SH-SY5Y (cell line): ENCODE measurements around the gene ARHGEF1.

Experiments used
- GATA2 ChIP-seq: IDR thresholded peaks from 2 replicates; pipeline ENCODE4 v1.6.1; 2011; ENCODE audit warnings: mild to moderate bottlenecking, low read depth, low read length
- GATA3 ChIP-seq: IDR thresholded peaks from 2 replicates; pipeline ENCODE4 v1.6.1; 2011; ENCODE audit warnings: low read depth, mild to moderate bottlenecking, low read length, moderate library complexity

ARHGEF1 gene

DNA sequence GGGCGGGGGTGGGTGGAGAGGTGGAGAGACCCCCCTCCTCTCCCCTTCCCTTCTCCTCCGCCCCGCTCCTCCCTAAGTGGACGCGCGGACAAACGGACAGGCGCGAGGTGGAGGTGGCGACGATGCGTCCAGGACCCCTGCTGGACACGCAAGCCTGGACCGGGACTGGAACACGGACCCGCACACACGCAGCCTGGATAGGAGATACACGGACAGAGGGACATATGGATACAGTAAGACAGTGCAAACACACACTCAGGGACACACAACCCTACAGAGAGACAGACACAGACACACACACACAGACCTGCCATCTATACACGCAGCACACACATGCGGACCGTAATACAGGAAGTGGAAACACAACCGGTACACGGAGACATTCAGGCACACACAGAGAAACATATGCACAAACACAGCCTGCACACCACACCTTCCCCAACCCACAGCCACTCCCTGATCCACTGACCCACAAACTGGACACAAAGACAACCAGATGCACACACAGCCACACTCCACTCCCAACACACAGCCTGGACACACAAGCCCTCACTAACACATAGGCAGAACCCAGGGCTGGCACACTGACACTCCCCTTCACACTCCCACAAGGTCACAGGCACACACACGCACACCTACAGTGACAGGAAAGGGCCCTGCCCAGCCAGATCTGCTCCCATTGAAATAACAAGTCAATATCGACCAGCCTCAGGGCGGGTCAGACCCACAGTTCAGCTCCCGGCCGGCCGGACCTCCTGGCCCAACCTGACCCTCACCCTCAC, 46.0 kb downstream of the ARHGEF1 start:
- TF ChIP-seq GATA2 (no peak), GATA3 (no peak)

DNA sequence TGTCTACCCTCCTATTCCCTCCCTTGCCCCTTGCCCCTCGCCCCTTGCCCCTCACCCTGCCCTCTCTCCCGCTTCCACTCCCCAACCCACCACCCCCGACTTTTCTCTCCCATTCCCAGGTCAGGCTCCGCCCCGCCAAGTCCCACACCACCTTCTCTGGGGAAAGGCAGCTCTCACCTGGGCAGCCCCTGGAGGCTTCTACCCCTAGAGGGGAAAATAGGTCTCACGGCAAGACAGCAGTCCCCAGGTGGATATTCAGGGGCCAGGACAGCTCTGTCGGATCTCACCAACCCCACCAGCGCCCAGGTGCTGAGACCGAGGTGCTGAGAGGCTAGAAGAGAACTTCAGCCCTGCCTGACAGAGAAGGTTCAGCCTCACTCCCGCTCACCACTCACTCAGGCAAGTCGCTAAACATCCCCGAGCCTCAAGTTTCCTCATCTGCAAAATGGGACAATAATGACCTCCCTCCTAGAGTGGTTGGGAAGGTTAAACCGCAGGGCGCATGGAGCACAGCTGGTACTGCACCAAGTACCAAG, 46.6 kb downstream of the ARHGEF1 start:
- no peak for TF ChIP-seq GATA3
- no peak for TF ChIP-seq GATA2

DNA sequence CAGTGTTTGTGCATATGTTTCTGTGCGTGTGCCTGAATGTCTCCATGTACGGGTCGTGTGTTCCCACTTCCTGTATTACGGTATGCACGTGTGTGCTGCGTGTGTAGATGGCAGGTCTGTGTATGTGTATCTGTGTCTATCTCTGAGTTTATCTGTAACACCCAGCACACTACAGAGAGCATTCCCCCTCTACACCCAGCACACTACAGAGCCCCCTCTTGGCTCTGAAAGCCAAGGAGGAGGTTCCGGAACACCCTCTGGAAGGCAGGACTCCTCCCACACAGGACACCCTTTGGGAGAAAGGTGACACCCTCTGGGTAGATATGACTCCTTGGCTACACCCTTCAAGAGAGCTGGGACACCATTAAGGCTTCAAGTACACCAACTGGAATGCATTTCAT, 47.3 kb downstream of the ARHGEF1 start:
- TF ChIP-seq GATA3, result no peak
- TF ChIP-seq GATA2, result no peak

DNA sequence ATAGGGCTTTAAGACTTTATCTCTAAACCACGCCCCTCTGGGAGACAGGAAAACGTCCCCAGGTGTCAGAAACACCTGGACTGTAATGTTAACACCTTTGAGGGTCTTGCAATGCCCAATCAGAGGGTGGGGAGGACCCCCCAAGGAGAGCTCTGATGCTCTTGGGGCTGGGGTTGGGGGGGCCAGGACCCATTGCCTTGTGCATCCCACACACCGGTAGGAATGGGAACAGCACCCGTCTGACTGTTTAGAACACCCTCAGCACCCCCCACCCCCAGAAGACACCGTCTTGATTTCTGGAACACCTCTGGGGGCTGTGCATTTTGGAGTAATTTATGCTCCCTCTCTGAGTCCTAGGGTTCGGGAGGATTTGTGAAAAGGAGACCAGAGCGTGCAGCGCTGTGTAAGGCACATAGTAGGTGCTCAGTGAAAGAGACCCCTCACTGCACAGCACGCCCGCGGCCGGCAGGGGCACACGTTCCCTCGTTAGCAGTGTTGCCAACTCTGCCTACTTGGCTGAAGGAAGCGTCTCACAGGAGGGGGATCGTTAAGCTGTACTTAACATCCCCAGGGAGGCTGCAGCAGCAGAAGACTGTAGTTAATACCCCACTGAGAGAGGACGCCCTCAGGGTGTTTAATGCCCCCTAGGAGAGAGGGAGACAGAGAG, 48.1 kb downstream of the ARHGEF1 start:
- TF ChIP-seq GATA2 (no peak), GATA3 (no peak)

DNA sequence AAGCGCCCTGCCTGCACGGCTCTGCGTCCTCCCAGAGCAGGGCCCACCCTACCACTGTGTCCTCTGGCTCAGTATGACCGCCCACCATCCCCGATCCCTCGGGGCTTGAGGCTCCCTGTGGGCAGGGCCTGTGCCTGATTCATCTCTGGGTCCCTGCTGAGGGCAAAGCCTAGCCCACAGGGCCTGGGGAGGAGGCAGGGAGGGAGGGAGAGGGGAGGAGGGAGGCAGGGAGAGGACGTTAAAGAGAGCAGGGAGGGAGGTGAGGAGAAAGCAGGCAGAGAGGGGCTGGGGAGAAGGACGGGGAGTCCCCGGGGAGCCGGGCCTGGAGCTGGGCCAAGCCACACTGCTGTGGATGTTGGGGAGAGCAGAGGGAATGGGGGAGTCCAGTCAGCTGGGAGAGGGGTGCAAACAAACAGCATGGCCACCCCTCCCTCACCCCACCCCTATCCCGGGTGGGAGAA, 49.3 kb downstream of the ARHGEF1 start:
- no peak for TF ChIP-seq GATA2
- TF ChIP-seq GATA3, result no peak

DNA sequence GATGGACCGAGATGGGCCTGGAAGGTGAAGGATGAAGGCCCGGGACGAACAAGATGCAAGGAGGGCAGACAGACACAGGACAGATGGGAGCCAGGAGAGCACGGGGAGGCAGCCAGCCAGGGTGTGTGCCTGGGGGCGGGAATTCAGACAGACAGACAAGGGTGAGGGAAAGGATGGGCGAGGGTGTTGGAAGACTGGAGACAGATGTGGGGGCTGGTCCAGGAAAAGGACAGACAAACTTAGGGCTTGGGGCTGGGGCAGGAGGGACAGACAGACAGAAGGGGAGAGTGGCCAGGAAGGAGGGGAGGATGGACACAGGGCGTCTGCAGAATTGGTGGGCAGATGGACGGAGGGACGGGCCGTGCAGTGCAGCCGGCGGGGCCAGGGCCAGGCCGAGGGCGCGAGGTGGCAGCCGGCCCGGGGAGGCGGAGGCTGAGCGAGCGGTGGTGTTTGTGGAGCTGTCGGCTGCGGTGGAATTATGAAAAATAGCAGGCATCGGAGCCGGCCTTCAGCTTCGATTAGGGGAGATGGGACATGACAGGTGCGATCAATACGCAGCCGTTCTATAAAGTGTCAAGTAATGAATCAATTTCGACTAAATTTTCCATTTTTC, 49.8 kb downstream of the ARHGEF1 start:
- TF ChIP-seq GATA3 (no peak), GATA2 (no peak)

DNA sequence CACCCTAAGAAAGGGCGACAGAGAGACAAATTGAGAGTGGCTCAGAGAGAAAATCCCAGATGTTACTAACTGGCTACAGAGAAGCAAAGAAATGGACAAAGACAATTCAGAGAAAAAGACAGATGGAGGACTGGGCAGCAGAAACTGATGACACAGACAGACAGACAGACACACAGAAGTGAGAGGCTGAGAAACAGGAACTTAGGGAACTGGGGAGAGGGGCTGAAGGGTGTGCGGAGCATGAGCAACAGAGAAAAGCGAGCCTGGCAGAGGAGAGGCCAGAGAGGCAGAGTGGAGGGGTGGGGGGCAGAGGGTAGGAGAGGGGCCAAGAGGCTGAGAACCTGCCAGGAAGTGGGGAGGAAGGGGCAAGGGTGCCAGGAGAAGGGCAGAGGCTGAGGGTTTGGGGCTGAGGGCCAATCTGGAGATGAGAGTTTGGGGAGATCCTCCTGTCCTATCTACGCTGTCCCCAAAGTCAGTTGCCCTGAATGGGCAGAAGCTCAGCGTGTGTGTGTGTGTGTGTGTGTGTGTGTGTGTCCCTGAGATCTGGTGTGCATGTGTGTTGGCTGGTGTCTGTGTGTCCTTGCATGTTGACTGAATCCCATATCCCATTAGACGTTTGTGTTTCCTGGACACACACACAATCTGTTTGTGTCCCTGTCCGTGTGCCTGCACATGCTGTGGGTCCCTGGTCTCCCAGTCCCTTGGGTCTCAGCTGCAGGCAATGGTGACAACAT, 50.9 kb downstream of the ARHGEF1 start:
- TF ChIP-seq GATA3 (no peak), GATA2 (no peak)

DNA sequence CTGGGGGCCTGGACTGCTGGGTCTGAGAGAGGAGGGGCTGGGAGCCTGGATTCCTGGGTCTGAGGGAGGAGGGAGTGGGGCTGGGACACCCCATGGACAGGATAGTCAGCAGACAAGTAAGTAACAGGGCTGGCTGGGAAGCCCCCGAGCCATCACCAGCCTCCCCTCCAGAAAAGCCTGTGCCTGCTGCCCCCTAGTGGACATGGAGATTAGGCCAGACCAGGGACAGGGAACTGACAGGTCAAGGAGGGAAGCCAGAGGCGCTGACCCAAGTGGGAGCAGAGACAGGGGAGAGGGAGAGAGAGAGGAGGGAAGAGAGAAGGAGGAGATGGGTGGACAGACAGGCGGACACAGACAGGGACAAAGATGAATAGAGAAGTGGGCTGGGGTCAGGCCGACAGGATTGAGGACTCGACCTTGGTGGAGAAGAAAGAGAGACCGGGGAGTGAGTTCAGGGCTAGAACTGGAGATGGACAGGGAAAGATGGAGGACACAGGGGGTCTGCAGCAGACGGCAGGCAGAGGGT, 51.9 kb downstream of the ARHGEF1 start:
- no peak for TF ChIP-seq GATA2
- TF ChIP-seq GATA3, result no peak

DNA sequence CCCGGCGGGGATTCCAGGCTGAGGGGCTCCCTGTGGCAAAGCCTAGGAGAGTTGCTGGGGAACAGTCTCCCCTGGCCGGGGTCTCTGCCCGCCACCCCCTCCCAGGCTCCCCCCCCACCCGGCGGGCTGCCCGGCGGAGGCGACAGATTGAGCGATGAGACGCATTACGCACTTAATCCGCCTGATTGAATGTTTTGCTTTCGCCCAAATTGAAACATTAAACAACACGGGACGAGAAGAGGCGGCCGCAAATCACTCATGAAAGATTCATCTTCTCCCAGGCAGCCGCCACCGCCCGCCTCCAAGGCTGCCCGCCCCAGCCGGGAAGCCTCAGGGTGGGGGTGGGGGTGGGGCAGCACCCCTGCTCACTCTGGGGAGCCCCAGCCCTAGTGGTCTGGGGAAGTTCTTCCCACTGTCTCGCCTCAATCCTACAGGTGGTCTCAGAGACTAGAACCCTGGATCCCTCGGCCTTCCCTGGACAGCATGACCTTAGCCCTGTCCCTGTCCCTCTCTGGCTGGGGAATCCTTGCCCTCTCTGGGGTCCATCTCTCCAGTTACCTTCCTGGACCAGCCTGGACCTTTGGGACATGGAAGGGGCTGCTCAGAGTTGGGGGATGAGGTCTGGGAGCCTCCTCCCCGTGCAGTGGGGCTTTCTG, 52.9 kb downstream of the ARHGEF1 start:
- TF ChIP-seq GATA3 (no peak), GATA2 (no peak)

DNA sequence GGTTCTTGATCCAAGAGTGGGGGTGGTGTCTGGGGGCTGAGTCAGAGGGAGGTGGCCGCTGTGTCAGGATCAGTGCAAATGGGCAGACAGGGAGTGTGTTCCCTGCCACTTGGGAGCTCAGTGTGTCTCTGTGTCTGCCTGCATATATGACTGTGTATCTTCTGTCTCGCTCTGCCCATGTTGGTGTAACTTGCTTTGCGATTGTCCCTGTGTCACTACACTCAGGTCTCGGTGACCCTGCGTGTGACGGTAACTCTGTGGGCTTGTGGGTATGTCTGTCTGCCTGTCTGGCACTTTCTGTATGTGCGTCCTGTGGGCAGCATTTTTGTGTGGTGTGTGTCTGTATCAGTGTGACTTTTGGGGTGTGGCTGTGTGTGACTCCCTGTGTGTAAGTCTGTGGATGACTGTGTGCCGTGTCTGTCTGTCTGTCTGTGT, 53.4 kb downstream of the ARHGEF1 start:
- TF ChIP-seq GATA2, result no peak
- no peak for TF ChIP-seq GATA3

DNA sequence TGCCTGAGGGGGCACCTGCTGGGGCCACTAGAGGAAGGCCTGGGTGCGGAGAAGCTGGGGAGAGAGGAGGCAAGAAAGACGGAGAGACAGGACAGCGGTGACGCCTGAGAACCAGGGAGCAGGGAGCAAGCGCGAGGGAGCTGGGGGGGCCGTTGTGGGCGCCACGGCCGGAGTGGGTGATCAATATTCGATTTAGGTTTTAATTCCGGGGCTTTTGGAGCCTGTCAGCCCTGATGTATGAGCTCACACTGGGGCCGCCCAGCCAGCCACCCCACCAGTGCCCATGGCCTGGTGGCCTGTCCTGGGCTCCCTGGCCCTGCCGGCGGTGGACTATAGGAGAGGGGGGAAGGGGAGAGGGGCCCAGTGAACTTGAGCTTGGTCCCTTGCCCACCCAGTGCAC, 54.0 kb downstream of the ARHGEF1 start:
- TF ChIP-seq GATA2, result no peak
- TF ChIP-seq GATA3, result no peak

DNA sequence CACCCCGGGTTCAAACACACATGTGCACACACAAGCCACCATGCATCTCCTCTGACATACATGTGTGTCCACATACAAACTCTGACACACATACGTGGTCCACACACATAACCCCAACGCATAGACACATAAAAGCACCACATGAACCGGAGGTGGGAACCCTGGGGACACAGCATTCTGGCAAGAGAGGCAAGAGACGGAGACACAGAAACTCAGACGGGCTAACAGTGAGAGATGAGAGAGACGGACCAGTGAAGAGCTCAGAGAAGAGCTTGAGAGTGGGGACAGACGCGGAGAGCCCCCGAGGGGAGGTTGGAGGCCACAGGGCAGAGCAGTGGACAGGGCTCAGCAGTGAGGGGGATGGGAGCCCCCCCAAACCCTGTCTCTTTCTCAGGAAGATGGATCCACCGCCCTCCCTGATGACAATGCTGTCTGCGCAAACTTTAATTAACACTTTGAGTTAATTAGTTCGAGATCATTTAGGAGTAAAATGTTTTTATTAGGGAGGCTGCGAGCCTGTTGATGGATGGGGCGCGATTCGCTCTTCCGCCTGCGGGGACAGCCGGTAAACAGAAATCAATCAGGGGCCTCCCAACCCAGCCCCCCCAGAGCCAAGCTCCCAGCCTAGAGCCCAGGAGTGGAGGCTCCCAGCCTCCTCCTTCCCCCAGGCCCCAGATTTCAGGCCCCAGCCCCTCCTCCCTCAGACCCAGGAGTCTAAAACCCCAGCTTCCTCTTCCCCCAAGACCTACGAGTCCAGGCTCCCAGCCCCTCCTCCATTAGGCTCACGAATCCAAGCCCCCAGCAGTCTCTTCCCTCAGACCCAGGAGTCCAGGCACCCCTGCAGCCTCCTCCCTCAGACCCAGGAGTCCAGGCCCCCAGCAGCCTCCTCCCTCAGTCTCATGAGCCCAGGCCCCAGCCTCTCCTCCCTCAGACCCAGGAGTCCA, 54.8 kb downstream of the ARHGEF1 start:
- no peak for TF ChIP-seq GATA3
- no peak for TF ChIP-seq GATA2
